Kidney (tissue), 14 donors: ENCODE results near the gene TTC27. TPM values are rescaled to one million over a fixed set of nuclear protein-coding genes. Genes with fewer than 3 reads are reported as not detected.

Source experiments
- DNase-seq, 5 donors: peaks; one replicate each; pipeline ENCODE4 v3.0.0-alpha.2; 2013 to 2020
- FAIRE-seq: peaks from 2 replicates; lab custom pipeline; 2012; peaks lifted over from hg19 to GRCh38; lab: Jason Lieb, UNC
- H3K27ac ChIP-seq, 2 donors: one replicate each; pipeline ENCODE4 v1.7.0; 2013; ENCODE audit warnings: low read depth in 2 of 2, low read length in 2 of 2, inconsistent platforms in 1 of 2
- H3K27me3 ChIP-seq: one replicate; pipeline ENCODE4 v1.7.1; 2013; ENCODE audit warnings: low read length, inconsistent platforms; ENCODE audit not compliant: control insufficient read depth, insufficient read depth
- H3K36me3 ChIP-seq, 3 donors: one replicate each; pipeline versions ENCODE4 v1.7.0 to v1.7.1; 2013; ENCODE audit warnings: low read length in 3 of 3, control low read depth in 1 of 3, inconsistent platforms in 1 of 3; ENCODE audit not compliant: insufficient read depth in 3 of 3, control insufficient read depth in 2 of 3
- H3K4me1 ChIP-seq, 3 donors: one replicate each; pipeline versions ENCODE4 v1.7.0 to v1.7.1; 2013; ENCODE audit warnings: low read length in 3 of 3, inconsistent platforms in 1 of 3, low read depth in 1 of 3; ENCODE audit not compliant: control insufficient read depth in 2 of 3, insufficient read depth in 2 of 3
- H3K4me3 ChIP-seq, 3 donors: one replicate each; pipeline versions ENCODE4 v1.7.0 to v1.8.1; 2013; ENCODE audit warnings: low read length in 3 of 3, control low read depth in 1 of 3, inconsistent platforms in 1 of 3
- H3K9ac ChIP-seq, 3 donors: one replicate each; pipeline versions ENCODE4 v1.7.0 to v1.7.1; 2013; ENCODE audit warnings: low read length in 3 of 3, control low read depth in 1 of 3, inconsistent platforms in 1 of 3
- H3K9me3 ChIP-seq, 3 donors: one replicate each; pipeline versions ENCODE4 v1.7.0 to v1.7.1; 2013; ENCODE audit warnings: low read length in 3 of 3, control low read depth in 1 of 3, inconsistent platforms in 1 of 3; ENCODE audit not compliant: control insufficient read depth in 2 of 3, insufficient read depth in 1 of 3
- CTCF ChIP-seq: IDR thresholded peaks from 3 replicates; pipeline ENCODE4 v1.5.1; 2012; ENCODE audit warnings: mild to moderate bottlenecking, moderate library complexity, borderline replicate concordance; ENCODE audit not compliant: insufficient read depth; ENCODE audit errors: extremely low read depth
- intact Hi-C: fragments of 100-400 bp; cut with DNase I; formaldehyde crosslinking; loops from one replicate; pipeline ENCODE4 v1.11.1; 2022
- polyA plus RNA-seq: library from polyadenylated mRNA; stranded (reverse); fragments of 350-450 nt; fragmentation: Illumina TruSeq; extraction: RNeasy Lipid Tissue Mini Kit (QIAGEN cat#74804); gene quantifications from one replicate; pipeline ENCODE4 v1.2.3, GENCODE V29; 2014; ENCODE audit warnings: low read depth, low replicate concordance; ENCODE audit not compliant: insufficient read depth
- total RNA-seq: library from RNA; stranded (reverse); fragmentation: NEBNext Ultra II Directional; extraction: Animal tissue kit (Norgen Biotek cat#: 25700); gene quantifications from one replicate; pipeline ENCODE4 v1.2.1, GENCODE V29; 2021
- donor health status: control.
- donor health status: control.
- donor health status: control.
- donor health status: control.
- donor health status: control.
- donor health status: DM: yes; HTN: yes; CAD: no.
- donor health status: Normal renal cell carcinoma (clear cell type).

TTC27 gene
- total and polyA plus RNA-seq, 2 donors from 2014 or later: 8.0 to 19.7 TPM

- H3K4me1 ChIP-seq: no peaks in the 10 kb centered on the region
- H3K9me3 ChIP-seq: peaks cover 0 to 5% (median 0%) of the 10 kb centered on the region in 3 donors
- H3K9ac ChIP-seq: no peak overlapping the region
- TF ChIP-seq CTCF: no peak
- no peak overlapping the region for H3K27ac ChIP-seq
- no peak overlapping the region for H3K4me3 ChIP-seq
- H3K27me3 ChIP-seq: no peaks in the 10 kb centered on the region
- FAIRE-seq: no peak
- peaks cover 0 to 4% (median 2%) of the 10 kb centered on the region in 3 donors for H3K36me3 ChIP-seq
- no peak for DNase-seq
- intact Hi-C loops: no loop called here
These were observed 153.1 kb downstream of the TTC27 start for GRCh38 chr2:32780961-32781360.

GRCh38 chr2:32783469-32783868 is 155.6 kb downstream of the TTC27 start:
- intact Hi-C loops: no loop called here
- Histone ChIP-seq H3K9me3 (peaks cover 0 to 5% (median 0%) of the 10 kb centered on the region in 3 donors), H3K27ac (no peak overlapping the region), H3K9ac (no peak overlapping the region), H3K36me3 (peaks cover 0 to 4% (median 2%) of the 10 kb centered on the region in 3 donors), H3K27me3 (no peaks in the 10 kb centered on the region), H3K4me3 (no peak overlapping the region), H3K4me1 (no peaks in the 10 kb centered on the region)
- FAIRE-seq (no peak), DNase-seq (no peak)
- TF ChIP-seq CTCF: no peak

GRCh38 chr2:32783933-32784332 is 156.1 kb downstream of the TTC27 start:
- Histone ChIP-seq H3K27ac (no peak overlapping the region), H3K9ac (no peak overlapping the region), H3K36me3 (peaks cover 0 to 4% (median 2%) of the 10 kb centered on the region in 3 donors), H3K9me3 (peaks cover 0 to 5% (median 0%) of the 10 kb centered on the region in 3 donors), H3K4me3 (no peak overlapping the region), H3K4me1 (no peaks in the 10 kb centered on the region), H3K27me3 (no peaks in the 10 kb centered on the region)
- no peak for TF ChIP-seq CTCF
- no peak for FAIRE-seq
- DNase-seq: no peak
- intact Hi-C loops: no loop called here

- H3K27me3 ChIP-seq: no peaks in the 10 kb centered on the region
- FAIRE-seq (no peak), DNase-seq (no peak)
- H3K9ac ChIP-seq: no peak overlapping the region
- peaks cover 0 to 4% (median 2%) of the 10 kb centered on the region in 3 donors for H3K36me3 ChIP-seq
- no peaks in the 10 kb centered on the region for H3K4me1 ChIP-seq
- no peak for TF ChIP-seq CTCF
- no peak overlapping the region for H3K27ac ChIP-seq
- H3K9me3 ChIP-seq: no peaks in the 10 kb centered on the region
- H3K4me3 ChIP-seq: no peak overlapping the region
- intact Hi-C loops: no loop called here
These were observed 159.4 kb downstream of the TTC27 start for GRCh38 chr2:32787207-32787606.
